Measurements from ENCODE around the gene GP1BB. TPM values are rescaled to one million over a fixed set of nuclear protein-coding genes. Genes with fewer than 3 reads are reported as not detected.
"Not testable (repeated sequence)": the region's sequence is repeated elsewhere in the genome, so short reads cannot be mapped to it uniquely, and the experiment has no call there.

GP1BB gene
- 0.78 and 8.8 TPM in 2 replicates for total RNA-seq

DNA sequence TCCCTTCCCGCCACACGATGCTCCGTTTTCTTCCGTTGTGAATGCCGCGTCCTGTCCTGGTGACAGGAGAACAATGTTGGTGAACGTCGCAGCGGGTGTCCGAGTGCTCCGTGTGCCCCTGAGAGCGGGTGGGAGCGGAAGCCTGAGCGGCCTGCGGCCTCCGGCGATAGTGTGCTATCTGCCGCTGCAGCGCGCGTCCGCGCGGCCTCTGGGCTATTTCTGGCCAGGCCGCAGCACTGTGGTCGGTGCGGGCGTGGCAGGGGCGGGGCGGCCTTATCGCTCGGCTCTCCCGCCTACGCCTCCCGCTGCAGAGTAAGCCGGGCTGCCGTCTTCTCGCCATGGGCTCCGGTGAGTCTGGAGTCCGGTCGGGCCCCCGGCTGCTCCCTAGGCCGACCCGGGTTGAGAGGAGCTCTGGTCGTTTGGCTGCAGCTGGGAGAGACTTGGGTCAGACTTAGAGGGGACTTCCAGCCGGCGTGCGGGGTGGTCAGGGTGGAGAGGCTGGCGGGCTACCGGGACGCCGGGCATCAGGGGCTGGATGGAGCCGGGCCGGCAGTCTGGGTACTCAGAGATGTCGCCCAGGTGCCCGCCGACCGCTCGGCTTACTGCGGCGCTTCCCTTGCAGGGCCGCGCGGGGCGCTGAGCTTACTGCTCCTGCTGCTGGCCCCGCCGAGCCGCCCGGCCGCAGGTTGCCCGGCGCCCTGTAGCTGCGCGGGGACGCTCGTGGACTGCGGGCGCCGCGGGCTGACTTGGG, at the start of gene GP1BB:
Gene GP1BB, plus strand, starts transcription at position 308 of the 751 bp plus-strand sequence. Its CDS starts 31 bp downstream, at position 339.
- DNase-seq (ENCODE audit: extremely low read depth, low read depth, low spot score), result no peak

DNA sequence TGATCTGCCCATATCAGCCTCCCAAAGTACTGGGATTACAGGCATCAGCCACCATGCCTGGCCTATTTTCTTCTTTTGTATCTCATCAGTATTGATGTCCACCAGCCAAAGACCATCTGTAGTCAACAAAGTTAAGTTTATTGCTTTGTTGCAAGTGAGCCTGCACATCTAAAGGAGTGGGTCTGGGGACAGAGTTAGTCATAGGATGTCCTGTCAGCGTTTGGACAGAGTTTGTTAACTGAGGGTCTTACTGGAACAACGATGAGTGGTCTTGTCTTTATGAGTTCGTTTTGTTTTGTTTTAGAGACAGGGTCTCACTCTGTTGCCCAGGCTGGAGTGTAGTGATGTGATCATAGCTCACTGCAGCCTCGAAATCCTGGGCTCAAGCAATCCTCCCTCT, 49.7 kb upstream of the GP1BB start:
- DNase-seq (ENCODE audit: extremely low read depth, low read depth, low spot score), result no peak

DNA sequence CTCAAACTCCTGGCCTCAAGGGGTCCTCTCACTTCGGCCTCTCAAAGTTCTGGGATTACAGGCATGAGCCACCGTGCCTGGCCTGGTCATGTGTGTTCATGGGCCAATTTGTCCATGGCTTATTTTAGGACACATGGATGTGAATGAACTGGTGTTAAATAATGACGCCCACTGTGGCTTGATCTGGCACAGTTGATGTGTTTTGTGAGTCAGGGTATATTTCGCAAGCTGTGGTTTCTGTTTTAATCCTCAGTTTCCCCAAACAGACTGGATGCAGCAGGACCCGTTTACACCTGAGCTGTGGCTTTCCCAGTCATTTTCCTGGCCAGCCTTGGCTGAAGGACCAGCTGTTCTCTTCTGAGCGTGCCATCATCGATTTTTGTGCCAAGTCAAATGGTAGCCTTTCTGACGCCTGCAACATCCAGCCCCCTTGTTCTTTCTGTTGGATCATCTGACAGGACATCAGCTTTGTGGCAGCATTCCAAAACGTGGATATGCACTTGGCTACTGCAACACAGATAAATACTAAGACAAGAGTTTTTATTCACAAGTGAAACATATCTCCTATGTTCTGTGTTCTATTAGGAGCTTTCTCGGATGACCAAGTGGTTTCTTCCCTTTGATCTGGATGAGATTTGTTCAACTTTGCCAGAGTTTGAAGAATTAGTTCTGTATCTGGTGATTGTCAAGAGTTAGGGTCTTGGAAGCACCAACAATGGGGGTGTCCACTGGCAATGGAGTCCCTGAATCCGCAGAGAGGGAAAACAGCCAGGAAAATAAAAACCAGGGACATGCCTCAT, 49.0 kb upstream of the GP1BB start:
- no peak for DNase-seq (ENCODE audit: extremely low read depth, low read depth, low spot score)

DNA sequence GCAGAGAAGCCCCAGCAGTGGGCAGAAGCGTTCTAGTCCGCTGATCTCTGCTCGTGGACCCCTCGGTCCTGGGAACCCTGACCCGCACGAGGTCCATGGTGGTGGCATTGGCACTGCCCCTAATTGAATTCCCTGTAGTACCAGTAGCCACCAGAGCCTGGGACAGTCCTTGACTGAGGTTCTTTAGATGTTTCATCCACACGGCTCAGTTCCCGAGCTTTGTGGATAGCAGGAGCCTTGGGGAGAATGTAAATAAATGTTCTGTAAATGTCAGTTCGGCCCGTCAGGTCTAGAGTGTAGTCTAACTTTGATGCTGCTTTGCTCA, 48.4 kb upstream of the GP1BB start:
- no peak for DNase-seq (ENCODE audit: extremely low read depth, low read depth, low spot score)

DNA sequence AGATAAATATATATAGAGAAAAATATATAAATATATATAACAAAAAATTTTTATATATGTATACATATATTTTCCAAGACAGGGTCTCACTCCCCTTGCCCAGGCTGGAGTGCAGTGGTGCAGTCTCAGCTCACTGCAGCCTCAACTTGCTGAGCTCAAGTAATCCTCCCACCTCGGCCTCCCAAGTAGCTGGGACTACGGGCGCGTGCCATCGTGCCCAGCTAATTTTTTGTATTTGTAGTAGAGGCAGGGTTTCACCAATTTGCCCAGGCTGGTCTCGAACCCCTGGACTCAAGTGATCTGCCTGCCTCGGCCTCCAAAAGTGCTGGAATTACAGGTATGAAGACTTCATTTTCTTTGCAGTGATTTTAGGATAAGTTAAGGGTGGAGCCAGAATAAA, 47.9 kb upstream of the GP1BB start:
- DNase-seq (ENCODE audit: extremely low read depth, low read depth, low spot score), result no peak

DNA sequence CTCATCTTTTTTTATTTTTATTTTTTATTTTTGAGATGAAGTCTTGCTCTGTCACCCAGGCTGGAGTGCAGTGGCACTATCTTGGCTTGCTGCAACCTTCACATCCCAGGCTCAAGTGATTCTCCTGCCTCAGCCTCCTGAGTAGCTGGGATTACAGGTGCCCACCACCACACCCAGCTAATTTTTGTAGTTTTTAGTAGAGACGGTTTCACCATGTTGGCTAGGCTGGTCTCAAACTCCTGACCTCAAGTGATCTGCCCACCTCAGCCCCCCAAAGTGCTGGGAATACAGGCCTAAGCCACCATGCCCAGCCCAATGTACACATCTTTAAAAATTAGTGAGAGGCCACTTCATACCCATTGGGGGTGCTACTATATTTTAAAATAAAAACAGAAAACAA, 46.9 kb upstream of the GP1BB start:
- not testable (repeated sequence) for DNase-seq (ENCODE audit: extremely low read depth, low read depth, low spot score)

DNA sequence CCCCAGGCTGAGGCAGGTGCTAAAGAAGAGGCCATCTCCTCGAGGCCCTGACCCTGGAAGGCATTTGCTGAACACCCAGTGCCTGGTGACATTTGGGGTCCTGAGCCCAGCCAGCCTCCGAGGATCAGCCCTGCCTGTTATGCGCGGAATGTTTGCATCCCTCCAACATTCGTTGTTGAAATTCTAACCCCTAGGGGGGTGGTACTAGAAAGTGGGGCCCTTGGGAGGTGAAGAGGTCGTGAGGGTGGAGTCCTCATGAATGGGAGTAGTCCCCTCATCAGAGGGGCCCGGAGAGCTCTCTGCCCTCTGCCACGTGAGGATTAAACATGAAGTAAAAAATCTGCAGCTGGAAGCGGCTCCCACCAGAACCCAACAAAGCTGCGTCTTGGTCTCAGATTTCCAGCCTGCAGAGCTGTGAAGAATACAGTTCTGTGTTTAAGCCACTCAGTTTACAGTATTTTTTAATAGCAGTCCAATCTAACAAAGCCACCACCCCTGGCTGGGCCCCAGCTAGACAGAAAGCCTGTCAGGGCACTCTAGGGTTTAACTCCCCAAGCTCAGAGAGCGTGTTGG, 44.3 kb upstream of the GP1BB start:
- DNase-seq (ENCODE audit: extremely low read depth, low read depth, low spot score), result no peak

DNA sequence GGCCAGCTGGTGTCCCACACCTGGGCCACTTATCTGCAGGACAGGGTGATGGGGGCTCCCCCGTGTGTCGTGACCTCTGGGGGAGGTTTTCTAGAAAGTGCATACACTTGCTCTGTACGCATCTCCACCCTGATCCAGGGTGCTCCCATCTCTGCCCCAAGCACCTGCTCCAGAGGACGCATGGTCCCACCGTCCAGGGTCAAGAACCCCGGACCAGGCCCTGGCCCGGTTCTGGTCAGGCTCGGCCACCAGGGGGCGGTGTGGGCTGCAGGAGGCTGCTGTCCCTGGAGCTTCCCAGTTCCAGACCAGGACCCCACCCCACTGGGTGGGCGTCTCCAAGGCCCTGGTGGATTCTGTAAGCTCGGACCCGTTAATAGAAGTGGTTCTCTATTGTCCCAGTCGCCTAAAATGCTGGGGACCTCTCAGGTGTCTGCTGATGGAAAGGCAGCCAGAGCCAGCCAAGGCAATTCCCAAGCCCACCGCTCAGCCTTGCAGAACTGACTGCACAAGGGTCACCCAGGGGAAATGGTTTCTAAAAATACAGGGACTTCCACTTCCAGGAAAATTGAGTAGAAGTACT, 43.7 kb upstream of the GP1BB start:
- DNase-seq (ENCODE audit: extremely low read depth, low read depth, low spot score), result no peak

DNA sequence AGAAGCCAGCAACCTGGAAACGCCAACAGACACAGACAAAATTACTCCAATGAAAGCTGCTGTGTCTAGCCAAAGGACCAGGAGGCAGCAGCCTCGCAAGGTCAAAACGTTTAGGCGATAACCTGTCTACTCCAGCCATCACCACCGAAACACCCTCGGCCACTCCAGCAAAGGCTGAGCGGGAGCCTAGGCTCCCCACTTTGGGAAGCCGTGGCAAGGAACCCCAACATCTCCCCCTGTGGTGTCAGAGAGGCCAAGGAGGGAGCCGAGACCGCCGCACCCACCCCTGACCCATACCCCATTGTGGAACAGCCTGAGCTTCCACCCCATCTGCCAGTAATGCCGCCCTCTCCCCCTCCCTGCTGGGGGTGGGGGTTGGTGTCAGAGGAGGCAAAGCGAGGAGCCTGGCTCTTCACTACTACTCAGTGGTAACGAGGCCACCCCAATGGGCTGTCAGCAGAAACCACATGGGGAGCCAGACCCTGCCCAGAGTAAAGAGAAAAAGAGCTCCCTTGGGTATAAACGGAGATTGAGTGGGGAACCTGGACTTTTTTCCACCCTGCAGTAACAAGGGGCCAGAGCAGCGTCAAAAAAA, 43.0 kb upstream of the GP1BB start:
- DNase-seq (ENCODE audit: extremely low read depth, low read depth, low spot score), result no peak

DNA sequence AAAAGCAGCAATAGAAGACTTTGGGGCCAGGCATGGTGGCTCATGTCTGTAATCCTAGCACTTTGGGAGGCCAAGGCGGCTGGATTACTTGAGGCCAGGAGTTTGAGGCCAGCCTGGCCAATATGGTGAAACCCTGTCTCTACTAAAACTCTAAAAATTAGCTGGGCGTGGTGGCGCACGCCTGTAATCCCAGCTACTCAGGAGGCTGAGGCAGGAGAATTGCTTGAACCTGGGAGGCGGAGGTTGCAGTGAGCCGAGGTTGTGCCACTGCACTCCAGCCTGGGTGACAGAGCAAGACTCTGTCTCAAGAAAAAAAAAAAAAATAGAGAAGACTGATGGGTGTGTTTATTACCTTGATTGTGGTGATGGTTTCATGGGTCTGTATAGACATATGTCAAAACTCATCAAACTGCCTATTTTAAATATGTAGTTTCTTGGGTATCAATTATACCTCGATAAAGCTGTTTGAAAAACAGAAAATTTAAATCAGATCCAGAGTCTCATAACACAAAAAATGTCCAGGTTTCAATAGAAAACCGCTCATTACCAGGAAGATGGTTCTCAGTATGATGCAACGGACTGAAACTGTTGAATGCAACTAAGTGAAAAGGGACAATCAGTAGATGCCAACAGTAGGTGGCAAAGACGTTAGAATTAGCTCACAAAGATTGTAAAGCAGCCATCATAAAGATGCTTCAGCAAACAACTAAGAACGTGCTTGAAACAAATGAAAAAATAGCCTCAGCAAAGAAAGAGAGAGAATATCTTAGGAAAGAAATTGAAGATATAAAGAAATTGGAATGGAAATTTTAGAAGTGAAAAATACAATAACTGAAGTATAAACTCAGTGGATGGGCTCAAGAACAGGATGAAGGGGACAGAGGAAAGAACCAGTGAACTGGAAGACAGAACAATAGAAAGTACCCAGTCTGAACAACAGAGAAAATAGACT, 42.2 kb upstream of the GP1BB start:
- DNase-seq (ENCODE audit: extremely low read depth, low read depth, low spot score), result no peak

DNA sequence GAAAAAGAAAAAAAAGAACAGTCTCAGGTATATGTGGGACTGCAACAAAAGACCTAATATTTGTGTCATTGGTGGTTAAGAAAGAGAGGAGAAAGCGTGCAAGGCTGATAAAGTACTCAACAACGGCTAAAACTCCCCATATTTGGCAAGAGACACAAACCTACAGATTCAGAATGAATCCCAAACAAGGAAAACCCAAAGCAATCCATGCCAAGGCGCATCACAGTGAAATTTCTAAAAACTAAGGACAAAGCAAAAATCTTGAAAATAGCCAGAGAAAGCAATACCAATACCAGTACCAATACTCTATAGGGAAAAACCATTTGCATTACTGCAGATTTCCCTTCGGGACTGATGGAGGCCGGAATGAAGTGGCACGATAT, 41.5 kb upstream of the GP1BB start:
- DNase-seq (ENCODE audit: extremely low read depth, low read depth, low spot score), result no peak

DNA sequence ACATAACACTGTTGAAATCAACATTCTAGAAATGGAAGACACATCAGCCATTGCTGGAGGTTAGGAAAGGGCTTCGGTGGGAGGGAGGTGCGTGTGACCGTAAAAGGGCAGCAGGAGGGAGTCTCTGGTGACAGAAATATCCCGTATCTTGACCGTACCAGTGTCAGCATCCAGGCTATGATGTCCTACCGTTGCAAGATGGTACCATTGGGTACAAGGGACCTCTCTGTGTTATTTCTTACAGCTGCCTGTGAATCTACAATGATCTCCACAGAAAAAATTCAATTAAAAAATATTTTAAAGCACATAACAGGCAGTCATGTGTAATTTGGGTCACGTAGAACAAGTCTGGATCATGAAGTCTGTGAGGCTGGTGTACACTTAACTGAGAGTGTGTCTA, 36.4 kb upstream of the GP1BB start:
- DNase-seq (ENCODE audit: extremely low read depth, low read depth, low spot score), result no peak

DNA sequence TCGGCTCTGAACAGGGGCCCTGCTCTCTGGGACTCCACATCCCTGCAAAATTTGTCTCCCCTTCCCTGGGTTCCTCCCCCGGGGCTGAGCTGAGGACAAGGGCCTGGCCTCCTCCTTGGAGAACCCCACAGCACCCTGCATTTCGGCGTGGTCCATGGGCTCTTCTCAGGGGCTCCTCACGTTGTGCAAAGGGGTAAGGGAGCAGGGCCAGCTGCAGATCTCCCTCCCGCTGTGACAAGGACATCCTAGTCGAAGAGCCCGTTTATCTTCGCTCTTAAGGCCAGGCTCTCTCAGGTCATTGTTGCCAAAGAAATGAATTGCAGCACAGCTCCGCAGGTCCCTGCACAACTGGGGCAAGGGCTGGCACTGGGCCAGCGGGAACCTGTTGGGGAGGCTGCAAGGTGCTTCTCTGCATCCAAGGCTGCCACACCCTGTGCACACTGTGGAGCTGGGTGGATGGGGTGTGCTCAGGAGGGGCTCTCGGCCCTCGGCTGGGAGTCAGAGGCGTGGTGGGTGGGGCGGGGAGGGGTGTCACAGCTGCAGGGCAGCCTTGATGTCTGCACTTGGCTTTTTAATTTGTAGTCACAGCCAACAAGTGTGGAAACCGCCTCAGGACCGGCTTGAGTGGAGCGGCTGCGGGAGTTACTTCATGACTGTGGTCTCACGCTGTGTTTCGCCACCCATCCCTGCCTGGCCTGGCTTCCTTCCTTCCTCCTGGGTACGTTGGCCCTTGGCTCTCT, 35.6 kb upstream of the GP1BB start:
- no peak for DNase-seq (ENCODE audit: extremely low read depth, low read depth, low spot score)

DNA sequence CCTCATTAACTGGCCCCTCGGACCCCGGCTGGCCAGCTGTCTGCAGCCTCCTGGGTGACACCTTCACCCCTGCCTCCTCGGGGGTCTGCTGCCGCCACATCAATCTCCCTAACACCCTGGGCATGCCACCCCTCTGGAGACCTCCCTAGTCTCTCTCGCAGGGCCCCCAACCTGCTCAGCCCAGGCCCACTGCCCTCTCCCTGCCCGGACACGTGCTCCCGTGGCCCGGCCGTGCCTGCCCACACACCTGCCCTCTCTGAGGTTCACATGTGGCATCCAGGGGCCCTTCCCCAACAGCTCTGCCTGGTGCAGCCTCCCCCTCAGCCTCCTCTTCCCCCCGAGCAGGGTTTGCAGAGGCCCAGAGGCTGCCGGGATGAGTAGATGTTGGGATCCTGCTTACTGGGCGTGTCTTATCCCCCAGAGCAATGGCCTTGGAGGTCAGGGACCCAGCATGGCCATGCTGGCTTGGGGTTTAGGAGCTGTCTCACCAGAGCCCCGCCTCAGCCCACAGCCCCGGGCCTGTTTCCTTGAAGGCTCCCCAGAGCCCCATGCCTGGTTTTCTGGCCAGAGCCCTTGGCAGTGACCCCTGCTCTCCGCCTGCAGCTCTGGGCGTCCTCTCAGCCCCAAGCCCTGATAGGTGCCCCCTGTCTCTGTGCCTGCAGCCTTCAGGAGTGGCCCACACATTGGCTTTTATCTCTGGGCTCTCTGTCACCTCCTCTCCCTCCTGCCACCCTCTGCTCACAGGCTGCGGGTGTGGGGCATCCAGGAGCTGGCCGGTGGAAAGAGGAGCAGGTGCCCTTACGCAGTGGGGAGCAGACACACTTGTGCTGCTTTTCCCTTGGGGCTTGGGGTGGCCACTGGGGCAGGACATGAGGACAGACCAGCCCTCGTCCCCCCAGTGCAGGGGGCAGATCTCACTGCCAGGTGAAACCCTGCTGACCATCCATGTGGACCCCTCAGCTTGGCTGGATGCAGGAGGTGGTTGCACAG, 34.7 kb upstream of the GP1BB start:
- DNase-seq (ENCODE audit: extremely low read depth, low read depth, low spot score), result no peak

DNA sequence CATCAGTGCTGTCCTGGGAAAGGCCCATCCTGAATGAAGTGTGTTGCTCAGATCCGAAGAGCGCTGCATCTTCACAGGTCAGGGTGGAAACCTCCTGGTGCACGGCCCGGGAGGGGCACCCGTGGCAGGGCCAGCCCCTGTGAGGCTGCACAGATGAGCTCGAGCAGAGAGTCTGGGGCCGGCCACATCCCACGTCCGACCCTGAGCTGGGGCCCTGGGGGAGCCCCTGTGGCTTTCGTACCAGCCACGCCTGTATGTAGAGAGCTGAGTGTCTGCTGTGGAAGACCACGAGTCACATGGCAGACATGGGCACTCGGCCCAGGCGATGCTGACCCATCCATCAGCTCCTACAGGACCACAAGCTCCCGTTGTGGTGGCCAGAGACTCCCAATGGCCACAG, 33.9 kb upstream of the GP1BB start:
- no peak for DNase-seq (ENCODE audit: extremely low read depth, low read depth, low spot score)

DNA sequence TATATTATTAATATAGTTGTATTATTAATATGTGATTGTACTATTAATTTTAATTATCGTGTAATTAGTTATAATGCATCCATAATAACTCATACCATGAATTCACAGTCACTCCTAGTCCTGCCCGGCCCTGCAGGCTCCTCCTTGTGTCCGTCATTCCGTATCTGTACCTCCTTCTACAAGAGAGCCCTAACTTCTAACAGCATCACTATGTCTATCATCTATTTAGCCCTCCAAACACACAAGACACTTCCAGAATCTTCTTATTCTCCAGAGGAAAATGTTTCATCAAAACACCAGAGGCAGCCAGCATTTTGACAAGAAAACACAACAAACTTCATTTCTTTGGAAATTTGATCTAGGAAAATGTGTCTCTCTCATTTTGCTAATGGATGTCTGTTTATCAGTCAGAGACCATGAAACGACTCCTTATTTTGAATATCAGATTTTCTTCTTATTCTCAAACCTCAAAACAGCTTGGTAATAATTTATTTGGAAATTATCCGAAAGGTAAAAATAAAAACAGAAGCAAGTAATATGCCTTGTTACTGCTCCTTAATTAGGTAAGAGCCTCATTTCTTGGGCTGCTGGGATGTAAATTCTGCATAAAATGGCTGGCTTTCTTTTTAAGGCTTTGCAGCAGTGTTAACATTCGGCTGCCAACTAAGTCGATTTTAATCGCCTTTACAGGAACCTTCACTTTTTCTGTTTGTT, 32.2 kb upstream of the GP1BB start:
- no peak for DNase-seq (ENCODE audit: extremely low read depth, low read depth, low spot score)

DNA sequence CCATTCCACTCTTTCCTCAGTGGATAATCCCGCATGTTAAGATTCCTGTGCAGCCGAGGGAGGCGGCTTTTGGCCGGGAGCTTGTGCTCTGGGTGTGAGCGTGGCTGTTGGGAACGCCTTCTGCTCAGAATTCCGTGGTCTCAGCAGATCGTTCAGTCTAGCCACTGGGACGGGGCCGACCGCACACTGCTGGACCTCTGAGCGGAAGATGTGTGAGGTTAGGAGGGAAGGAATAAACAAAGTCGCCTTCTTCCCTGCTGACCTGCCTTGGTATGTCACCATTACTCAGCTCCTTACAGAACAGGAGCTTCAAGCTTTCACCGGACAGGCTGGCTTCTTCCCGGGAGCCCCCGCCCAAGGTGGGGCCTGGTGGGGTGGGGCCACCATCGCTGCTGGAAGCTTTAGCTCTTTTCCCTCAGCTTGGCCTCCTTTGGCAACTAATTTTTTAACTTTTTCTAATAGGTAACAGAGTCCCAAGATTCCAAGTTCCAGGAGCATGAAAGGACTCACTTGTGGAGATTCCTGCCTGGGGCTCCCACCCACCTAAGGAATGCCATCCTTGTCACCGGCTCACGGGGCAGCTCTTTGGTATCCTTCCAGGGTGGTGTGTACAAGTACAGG, 31.5 kb upstream of the GP1BB start:
- DNase-seq (ENCODE audit: extremely low read depth, low read depth, low spot score), result no peak
